Measurements from ENCODE around the gene PRSS56.

The PRSS56 gene

GRCh38 chr2:232573042-232573441 is 52.9 kb downstream of the PRSS56 start:
- no peak for DNase-seq (ENCODE audit: low read depth)

GRCh38 chr2:232573771-232574435 is 53.7 kb downstream of the PRSS56 start:
- no peak for DNase-seq (ENCODE audit: low read depth)

GRCh38 chr2:232574674-232575403 is 54.7 kb downstream of the PRSS56 start:
- no peak for DNase-seq (ENCODE audit: low read depth)
